ENCODE data around the gene PIBF1.

GRCh38 chr13:73060251-73061160 is 278.6 kb downstream of the PIBF1 start:
- TF ChIP-seq POLR2A (IDR thresholded peaks at IDR 0.05) (no peak), CTCF (IDR thresholded peaks at IDR 0.05) (peak in 1 of 12 donors; percentile 3)

Measured in heart left ventricle (tissue), 13 donors.